C1 segment of cervical spinal cord (tissue), 14 donors: ENCODE measurements around the gene B3GLCT.
A peak's percentile ranks its signal among the peaks of the same experiment; 100 is the strongest.
"Not testable (repeated sequence)": the region's sequence is repeated elsewhere in the genome, so short reads cannot be mapped to it uniquely, and the experiment has no call there.

Experiments
- DNase-seq, 14 donors: peaks; one replicate each; lab custom pipeline; 2025; lab: John Stamatoyannopoulos, UW

Gene B3GLCT

DNA sequence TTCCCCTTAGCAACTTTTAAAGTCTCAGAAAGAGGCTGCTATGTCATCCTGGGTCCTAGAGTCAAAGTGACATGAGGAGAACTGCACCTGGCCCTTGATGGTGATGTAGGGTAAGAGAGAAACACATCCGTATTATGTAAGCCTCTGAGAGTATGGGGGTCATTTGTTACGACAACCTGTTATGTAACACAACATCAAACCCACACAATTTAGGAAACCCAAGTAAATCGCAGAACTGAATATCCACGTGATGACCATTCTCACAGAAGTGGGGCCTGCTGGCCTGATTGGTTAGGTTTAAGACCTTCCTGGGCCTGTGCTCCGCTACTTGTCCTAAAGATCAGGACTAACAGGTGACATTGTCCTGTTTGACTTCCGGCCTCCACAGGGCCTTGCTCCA lies 15.3 kb upstream of the B3GLCT start:
- DNase-seq, result no peak

GRCh38 chr13:31184981-31185645 lies 14.7 kb upstream of the B3GLCT start:
- DNase-seq, result no peak

GRCh38 chr13:31191748-31192147 lies 8.0 kb upstream of the B3GLCT start:
- no peak for DNase-seq

GRCh38 chr13:31192306-31192705 lies 7.5 kb upstream of the B3GLCT start:
- DNase-seq, result peak in 9 of 14 donors; percentile 9 to 70 (median 42)

- no peak for DNase-seq
These were observed 4.2 kb upstream of the B3GLCT start for GRCh38 chr13:31195616-31196015.

- DNase-seq, result no peak
These were observed 2.8 kb upstream of the B3GLCT start for GRCh38 chr13:31196992-31197391.

GRCh38 chr13:31198519-31198918 lies 1.3 kb upstream of the B3GLCT start:
- DNase-seq, result no peak

DNA sequence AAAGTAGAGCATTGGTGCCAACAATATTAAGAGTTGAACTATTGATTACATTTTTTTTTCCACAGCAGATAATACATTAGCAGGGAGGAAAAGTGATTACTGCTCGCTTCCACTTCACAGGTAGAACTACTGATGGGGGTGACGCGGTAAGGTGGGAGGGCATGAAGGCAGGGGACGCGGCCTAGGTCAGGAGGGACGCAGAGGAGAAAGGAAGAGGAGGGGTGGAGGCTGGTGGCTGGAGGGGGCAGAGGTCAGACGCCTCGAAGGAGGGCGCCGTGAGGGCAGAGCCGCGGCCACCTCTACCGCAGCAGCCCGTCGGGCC lies 287 bp upstream of the B3GLCT start:
- DNase-seq, result no peak

- DNase-seq, result peak in 7 of 14 donors; percentile 40 to 67 (median 56)
These were observed 829 bp downstream of the B3GLCT start for GRCh38 chr13:31200637-31200971.

DNA sequence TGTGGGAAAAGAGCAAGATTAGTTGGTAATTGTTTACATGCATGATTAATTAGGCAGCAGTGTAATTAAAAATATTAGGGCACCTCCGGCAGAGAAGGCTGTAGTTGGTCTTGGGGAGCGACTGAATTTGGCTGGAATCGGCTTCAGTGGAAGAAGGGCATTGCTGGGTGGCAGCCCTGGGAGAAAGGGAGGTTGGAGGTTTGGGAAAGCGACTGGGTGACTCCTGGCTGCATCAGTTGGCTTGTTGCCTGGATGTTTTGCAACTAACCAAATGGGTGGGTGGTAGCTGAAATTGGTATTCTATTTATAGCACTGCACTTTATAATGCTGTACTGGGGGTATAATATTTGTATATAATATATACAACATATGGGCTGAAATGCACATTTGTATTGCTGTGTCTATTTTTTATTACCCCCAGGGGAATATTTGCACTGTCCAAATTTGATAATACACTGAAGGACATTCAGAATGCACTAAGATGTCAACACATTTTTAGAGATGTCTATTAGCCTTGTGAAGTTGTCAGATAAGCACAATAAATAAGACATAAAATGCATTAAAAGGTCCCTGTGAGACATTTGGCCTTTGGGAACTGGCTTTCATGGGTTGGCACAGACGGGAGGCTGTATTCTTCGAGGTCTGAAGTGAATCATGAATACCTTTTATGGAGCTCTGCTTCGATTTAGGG lies 1.7 kb downstream of the B3GLCT start:
- DNase-seq, result no peak

DNA sequence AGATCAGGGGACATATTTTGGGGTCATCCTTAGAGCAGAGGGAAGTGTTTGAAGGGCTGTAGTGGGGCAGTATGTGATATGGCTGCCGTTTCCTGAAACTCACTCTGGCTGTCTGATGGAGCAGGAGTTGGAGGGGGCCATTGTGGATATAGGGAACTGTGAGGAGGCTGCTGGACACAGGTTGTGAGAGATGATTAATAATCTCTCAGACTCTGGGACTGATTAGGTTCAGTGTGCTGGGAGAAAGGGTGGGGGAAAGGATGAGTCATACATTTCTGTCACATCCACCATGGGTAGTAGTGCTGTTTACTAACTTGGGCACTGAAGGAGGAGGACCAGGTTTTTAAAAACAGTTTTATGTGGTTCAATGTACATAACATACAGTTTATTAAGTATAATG lies 4.8 kb downstream of the B3GLCT start:
- no peak for DNase-seq

- peak in 1 of 14 donors; percentile 36 for DNase-seq
These were observed 8.1 kb downstream of the B3GLCT start for GRCh38 chr13:31207661-31208552.

- DNase-seq, result peak in 1 of 14 donors; percentile 25
These were observed 8.9 kb downstream of the B3GLCT start for GRCh38 chr13:31208559-31209122.

- peak in 9 of 14 donors; percentile 9 to 68 (median 38) for DNase-seq
These were observed 9.5 kb downstream of the B3GLCT start for GRCh38 chr13:31209172-31209840.

- no peak for DNase-seq
These were observed 10.1 kb downstream of the B3GLCT start for GRCh38 chr13:31209841-31210210.

DNA sequence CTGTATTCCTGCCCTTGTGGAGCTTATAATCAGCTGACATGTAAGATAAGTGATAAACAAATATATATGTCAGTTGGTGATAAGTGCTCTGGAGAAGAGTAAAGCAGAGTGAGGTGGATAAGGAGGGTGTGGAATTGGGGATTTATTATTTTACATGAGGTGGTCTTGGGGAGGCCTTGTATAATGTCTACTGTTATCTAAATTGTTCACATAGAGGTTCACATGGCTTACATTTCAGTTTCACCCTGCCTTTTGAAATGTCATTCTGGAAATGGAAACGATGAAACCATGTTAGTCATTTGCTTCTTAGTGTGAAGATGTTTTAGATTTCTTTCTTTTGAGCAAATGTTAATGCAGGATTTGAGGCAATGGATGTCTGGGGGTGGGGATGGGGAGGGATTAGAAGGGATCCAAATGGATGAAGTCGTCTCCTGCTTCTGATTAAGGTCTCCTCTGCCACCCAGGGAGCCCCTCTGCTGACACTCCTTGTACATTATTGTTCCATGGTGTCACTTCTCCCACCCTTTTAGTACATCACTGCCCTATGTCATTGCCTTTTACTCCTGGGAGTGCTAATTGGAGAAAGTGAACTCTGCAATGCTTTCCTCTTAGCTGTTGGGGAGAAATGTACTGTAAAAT lies 14.0 kb downstream of the B3GLCT start:
- no peak for DNase-seq

- DNase-seq, result no peak
These were observed 14.7 kb downstream of the B3GLCT start for GRCh38 chr13:31214435-31214834.

- not testable (repeated sequence) for DNase-seq
These were observed 17.1 kb downstream of the B3GLCT start for GRCh38 chr13:31216916-31217315.

- DNase-seq, result no peak
These were observed 20.3 kb downstream of the B3GLCT start for GRCh38 chr13:31219909-31220598.

DNA sequence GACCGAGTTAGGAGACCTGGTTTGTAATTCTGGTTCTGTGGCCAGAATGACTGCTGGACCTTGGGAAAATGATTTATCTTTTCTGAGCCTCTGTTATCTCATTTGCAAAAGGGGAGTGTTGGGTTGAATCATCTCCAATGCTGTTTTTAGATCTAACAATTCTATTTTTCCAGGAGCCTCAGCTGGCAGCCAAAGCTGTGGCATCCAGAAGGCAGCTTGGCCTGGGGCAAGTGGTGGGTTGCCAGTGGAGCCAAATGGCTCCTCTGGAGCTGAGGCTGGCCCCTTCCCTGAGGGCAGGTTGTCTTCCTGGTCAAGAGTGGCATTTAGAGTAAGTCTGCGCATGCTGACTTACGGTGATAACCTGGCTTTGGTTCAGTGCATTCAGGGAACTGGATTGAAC lies 21.3 kb downstream of the B3GLCT start:
- DNase-seq, result no peak

DNA sequence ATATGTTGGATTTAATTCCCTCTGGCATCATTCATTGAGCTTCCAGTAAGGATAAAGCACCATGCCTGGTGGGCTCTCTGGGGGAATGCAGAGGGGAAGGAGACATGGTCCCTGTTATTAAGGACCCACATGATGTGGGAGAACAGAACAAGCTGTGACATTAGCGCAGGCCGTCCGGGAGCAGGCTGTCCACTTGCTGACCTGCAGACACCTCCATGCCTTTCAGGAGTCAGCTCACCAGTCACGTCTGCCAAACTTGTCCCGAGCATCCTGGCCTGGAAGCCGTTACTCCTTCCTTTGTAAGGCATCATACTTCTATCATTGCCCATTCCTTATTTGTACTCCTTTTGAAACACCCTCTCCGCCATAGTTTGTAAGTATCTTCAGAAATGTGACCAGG lies 23.4 kb downstream of the B3GLCT start:
- DNase-seq, result no peak
